MV-4-11 (cell line): Measurements from ENCODE around the gene NMU.
A peak's percentile ranks its signal among the peaks of the same experiment; 100 is the strongest.
"Not testable (repeated sequence)": the region's sequence is repeated elsewhere in the genome, so short reads cannot be mapped to it uniquely, and the experiment has no call there.

Source experiments
- DNase-seq: peaks from one replicate; lab custom pipeline; 2025; lab: John Stamatoyannopoulos, UW

The NMU gene

DNA sequence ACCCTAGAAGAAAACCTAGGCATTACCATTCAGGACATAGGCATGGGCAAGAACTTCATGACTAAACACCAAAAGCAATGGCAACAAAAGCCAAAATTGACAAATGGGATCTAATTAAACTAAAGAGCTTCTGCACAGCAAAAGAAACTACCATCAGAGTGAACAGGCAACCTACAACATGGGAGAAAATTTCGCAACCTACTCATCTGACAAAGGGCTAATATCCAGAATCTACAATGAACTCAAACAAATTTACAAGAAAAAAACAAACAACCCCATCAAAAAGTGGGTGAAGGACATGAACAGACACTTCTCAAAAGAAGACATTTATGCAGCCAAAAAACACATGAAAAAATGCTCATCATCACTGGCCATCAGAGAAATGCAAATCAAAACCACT, 12.0 kb downstream of the NMU start:
- not testable (repeated sequence) for DNase-seq

DNA sequence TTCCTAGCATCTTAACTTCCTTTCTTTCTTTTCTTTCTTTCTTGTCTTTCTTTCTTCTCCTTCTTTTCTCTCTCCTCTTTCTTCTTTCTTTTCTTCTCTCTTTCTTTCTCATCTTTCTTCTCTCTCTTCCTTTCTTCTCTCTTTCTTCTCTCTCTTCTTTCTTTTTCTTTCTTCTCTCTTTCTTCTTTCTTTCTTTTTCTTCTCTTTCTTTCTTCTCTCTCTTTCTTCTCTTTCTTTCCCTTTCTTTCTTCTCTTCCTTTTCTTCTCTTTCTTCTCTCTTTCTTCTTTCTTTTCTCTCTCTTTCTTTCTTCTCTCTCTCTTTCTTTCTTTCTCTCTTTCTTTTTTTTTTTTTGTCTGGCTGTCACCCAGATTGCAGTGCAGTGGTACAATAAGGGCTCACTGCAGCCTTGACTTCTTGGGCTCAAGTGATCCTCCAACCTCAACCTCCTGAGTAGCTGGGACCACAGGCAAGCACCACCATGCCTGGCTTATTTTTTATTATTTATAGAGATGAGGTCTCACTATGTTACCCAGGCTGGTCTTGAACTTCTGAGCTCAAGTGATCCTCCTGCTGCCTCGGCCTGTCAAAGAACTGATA, 17.5 kb downstream of the NMU start:
- DNase-seq: no peak

DNA sequence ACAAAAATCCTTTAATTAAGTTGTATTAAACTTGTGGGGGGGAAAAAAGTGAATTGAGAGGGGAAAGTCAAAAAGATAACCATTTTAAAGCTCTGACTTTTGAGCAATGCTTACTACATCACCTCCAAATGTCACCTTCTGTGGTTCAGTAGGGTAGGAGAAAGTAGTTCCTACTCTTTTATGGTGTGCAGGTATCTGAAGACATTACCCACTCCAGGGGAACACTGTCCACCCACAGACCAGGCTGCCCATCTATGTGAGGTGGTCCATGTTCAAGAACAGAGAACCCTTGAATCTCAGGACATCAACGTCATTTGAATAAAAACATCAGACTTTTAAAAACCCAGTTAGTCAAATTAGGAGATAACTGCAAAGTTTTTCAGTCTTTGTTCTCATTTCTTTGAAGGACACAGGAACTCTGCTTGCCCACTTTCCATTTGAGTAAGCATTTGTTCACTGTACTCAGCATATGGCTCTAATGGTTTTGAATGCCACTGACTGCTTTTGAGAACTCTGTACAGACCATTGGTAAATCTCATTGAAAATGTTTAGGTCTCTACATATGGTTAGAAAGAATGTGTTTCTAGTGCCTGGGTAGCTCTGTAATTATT, 18.4 kb downstream of the NMU start:
- DNase-seq: no peak

DNA sequence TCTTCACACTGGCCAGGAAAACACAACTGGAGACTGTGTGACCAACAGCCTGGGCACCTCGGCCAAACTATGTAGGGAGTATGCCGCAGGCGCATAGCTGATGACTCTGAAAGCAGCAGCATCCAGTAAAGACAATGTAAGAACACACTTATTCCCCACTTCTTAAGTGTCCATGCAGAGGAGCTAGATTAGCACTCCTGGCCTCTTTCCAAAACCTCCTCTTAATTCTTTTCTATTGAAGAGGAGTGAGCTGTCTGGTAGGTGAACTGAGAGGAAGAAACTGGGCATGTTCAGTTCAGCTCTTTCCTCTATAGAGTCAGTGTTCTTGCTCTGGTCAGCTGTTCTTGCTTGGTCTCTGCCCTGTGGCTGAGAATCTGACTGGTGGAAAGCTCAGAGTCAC, 21.1 kb downstream of the NMU start:
- DNase-seq: no peak

DNA sequence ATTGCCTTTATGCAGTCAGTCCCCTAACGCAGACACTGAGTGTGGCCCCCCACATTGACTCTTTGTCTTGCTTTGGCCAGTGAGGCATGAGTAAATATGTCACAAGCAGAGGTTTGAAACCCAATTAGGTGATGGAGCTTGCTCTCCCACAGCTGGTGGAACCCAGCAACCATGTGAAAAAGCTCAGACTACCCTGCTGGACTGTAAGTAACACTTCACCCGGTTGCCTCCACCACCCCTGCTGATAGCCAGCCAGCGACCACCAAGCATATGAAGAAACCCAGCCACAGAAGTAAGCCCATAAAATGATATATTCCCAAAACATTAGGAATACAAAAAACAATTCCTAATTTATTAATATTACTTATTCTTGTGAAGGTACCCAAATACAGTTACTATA, 22.5 kb downstream of the NMU start:
- no peak for DNase-seq

DNA sequence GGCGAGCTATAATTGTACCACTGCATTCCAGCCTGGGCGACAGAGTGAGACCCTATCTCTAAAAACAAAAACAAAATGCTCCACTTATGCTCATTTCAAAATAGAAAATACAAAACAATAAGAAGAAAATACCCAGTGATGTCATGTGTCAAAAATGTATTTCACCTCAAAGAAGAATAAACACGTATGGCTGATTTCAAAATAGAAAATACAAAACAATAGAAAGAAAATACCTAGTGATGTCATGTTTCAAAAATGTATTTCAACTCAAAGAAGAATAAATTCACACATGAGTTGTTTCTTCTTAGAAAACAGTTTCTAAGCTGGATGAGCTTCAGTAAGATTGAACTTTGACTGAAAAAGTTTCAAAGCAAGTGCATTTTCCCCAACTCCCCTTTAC, 23.8 kb downstream of the NMU start:
- no peak for DNase-seq

DNA sequence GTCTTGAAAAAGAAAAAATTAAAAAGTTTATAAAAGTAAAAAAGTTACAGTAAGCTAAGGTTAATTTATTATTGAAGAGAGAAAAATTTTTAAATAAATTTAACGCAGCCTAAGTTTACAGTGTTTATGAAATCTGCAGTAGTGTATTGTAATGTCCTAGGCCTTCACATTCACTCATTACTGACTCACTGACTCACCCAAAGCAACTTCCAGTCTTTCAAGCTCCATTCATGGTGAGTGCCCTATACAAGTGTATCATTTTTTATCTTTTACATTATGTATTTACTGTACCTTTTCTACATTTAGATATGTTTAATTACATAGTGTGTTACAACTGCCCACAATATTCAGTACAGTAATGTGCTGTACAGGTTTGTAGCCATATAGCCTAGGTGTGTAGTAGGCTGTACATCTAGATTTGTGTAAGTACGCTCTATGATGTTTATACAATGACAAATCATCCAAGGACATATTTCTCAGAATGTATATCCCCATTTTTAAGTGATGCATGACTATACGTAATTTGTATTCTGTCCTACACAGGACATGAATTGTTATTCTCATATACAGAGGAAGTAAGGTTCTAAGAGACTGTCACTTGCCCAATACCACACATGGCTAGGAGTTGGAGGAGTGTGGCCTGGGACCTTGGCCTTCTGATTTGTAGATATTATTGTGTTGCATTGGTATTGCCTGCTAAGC, 24.6 kb downstream of the NMU start:
- no peak for DNase-seq

DNA sequence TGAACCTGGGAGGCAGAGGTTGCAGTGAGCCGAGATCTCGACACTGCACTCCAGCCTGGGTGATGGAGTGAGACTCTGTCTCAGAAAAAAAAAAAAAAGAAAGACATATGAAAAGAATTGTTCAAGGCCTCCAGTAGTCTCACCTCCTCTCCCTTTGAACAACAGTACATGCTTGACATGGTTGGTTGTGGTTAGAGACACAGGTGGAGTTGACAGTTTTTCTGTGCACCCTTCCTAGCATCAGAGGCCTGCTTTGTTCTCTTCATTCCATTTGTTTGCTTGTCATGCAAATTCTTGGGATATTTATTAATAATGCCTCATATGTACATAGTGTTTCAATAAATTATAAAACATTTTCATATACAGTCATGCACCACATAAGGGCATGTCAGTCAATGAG, 25.7 kb downstream of the NMU start:
- DNase-seq: no peak

DNA sequence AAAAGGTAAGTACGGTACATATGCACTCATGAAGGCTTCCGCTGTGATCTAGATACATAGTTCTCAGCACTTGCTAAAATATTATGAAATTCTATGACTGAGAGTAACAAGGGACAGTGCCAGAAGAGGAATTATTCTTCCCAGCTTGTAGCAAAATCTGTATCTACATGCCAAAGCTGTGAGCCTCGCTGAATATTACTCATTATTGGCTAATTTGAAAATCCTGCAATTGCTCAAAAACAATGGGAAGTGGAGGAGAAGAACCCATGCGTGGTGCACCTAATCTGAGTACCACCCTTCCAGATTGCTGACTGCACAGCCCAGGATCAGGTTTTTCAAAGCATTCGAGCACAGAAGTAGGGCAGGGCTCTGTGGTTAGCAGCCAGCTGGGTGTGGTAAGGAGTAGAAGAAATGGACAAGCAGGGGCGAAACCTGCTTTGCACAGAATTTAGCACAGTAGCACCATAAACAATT, 26.7 kb downstream of the NMU start:
- no peak for DNase-seq

DNA sequence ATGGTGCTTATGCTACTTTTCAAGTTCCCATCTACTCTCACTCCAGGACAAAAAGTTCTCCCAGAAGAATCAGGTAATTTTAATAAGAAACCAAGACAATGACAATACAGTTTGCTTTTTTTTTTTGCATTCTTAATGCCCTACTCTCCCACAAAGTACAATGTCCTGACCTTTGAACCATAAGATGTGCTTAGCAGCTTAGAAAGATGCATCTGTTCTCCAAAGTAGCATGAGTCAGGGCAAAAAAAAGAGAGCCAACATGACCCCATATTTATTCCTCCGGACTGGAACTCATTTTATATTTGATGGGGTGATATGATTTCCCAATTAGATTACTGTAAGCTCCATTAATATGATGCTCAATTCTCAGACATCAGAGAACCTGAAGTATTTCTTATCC, 27.5 kb downstream of the NMU start:
- DNase-seq: no peak

DNA sequence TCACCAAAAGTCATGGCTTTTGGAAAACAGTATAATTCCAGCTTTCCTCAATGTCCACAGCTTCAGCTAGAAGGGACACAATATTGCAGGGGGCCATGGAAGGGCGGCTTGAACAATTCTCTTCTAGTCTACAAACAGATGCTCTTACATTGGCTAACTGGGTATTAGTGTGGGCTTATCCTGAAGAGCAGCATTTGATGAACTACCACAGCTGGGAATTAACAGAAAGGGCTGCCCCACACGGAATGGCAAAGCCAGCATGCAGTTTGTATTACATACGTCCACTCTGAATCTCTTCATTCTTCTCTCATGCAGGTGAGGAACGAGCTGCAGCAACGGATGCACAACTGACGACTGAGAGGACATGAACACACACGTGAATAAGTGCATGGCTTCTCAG, 31.1 kb downstream of the NMU start:
- DNase-seq: no peak

DNA sequence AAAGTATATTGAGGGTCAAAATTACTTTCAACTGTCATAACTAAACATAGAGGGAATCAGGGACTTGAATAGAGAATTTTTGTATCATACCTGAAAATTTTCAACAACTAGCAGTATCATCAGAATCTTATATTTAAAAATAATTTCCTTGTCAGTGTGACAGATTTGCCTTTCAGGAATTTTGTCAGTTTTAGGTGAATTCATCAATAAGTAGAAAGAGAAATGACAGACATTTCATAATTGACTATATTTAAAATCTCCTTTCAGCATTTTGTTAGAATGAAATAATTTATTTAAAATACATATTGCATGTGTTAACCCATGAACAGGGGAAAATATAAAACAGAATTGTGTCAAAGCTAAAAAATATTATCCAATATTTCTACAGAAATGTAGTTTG, 35.5 kb downstream of the NMU start:
- DNase-seq: no peak

DNA sequence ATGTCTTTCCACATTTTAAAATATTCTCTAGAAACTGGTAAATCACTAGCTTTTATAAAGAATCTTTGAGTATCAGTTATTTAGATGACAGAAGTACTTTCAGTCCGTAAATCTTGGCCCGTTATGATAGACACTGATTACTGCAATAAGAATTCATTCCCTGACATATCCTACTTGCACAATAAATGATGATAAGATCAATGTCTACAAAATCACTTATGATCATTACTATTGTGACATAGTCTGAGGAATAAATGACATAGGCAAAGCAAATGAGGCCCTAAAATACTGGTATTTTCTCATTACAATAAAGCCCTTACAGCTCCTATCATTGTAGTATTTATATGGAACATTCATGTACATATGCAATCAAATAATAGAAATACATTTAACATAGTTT, 37.5 kb downstream of the NMU start:
- DNase-seq: no peak

DNA sequence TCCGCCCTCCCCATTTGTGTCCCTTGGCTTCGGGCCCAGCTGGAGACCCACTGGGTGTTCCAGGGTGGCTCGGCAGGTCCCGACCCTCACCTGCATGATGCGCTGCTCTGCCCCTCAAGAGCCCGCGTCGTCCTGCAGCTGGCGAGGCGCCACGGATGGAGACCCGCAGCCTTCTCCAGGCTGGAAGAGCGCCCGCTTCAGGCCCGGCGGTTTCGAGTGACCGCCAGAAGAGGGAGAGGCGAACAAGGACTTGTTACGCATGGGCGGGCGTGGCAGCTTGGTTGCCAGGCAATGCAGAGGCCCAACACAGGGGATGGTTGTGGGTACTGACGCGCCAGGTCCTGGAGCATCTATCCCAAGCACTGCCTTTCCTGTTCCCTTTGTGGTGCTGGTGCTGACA, 44.1 kb downstream of the NMU start, which contains the start of gene PDCL2:
TSS of gene PDCL2 (minus strand) at position 232 of the 400 bp plus-strand sequence. CDS start at position 96, 136 bp downstream.
- DNase-seq: no peak

DNA sequence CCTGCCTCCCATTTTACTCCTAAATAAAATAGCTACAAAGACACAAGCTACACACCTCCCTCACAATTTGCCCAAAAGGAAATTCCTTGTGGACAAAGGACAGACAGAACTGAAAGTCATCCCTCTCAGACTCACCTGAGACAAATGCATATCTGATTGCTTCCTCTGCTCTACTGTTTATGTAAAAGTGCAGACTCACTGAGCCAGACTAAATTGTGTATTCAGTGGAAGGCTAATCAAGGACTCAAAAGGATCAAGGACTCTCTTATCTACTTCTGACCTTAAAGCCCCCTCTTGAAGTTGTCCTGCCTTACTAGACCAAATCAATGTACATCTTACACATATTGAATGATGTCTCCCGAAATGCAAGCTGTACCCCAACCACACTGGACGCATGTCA, 47.9 kb downstream of the NMU start:
- DNase-seq: no peak

DNA sequence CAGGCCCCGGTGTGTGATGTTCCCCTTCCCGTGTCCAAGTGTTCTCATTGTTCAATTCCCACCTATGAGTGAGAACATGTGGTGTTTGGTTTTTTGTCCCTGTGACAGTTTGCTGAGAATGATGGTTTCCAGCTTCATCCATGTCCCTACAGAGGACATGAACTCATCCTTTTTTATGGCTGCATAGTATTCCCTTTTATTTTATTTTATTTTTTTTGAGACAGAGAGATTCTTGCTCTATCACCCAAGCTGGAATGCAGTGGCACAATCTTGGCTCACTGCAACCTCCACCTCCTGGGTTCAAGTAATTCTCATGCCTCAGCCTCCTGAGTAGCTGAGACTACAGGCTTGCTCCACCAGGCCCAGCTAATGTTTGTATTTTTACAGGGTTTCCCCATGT, 53.3 kb downstream of the NMU start:
- not testable (repeated sequence) for DNase-seq

DNA sequence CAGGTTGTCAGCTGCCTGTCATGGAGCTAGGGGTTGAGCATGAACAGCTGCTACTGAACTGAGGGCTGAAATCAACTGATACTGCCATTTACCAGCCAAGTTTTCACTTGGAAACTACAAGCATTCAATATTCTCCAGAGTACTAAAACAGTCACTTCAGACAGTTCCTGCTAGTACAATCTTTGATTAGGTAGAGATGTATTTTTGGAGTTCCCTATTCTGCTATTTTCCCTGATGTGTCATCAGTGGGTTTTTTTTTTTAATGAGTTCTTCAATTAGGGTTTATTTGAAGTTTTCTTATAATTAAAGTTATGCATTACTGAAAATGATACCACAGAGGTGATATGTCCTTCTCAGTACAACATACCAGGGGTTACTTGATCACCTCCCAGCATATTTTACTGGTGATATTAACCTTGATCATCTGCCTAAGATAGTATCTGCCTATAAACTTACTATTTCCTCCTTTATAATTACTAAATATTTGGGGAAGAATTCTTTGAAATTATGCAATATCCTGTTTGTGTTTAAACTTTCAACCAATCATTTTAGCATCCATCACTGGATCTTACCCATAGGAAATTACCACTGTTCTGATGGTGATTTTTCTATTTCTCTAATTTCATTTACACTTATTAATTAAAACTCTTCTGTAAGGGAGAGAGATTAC, 57.6 kb downstream of the NMU start:
- DNase-seq: no peak

DNA sequence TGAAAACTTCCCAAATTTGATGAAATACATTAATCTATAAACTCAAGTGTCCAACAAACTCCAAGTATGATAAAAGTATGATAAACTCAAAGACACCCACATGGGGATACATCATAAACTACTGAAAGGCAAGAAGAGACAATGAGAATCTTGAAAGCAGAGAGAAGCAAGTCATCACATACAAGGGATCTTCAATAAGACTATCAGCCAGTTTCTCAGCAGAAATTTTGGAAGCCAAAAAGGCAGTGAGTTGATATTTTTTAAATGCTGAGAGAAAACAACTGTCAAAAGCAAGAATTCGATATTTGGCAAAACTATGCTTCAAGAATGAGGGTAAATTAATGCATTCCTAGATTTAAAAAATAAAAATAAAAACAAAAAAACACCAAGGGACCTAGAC, 60.6 kb downstream of the NMU start:
- no peak for DNase-seq

DNA sequence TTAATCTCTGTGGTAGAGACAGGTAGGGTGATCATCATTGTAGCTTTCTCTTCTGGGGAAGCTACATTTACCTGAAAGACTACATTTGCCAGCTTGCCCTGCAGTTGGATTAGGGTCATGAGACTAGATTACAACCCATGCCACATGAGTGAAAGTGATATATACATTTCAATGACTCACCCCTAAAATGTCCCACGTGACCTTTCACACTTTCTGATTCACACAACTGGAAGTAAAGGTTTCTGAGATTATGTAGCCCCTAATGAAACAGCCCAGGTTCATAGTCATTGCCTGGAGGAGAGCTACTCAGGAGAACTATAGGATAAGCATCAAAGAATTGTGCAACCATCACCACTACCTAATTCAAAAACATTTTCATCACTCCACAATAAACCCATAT, 61.8 kb downstream of the NMU start:
- no peak for DNase-seq

DNA sequence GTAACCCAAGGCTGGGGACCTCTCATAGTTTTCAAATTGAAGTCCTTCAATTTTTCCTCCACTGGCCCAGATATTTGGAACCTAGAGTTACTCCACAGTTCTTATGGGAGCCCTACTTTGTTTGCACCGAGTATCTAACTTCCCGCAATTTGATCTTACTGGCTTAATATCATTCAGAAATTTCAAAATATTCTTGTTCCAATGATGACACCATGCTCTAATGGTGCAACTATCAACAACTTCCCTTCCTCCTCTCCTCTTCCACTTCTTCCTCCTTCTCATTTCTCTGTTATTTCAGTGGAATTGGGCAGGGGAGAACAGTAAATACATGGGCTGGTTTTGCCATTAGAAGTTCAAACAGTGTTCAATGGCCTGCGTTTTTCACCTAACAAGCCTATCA, 64.3 kb downstream of the NMU start:
- DNase-seq: no peak

DNA sequence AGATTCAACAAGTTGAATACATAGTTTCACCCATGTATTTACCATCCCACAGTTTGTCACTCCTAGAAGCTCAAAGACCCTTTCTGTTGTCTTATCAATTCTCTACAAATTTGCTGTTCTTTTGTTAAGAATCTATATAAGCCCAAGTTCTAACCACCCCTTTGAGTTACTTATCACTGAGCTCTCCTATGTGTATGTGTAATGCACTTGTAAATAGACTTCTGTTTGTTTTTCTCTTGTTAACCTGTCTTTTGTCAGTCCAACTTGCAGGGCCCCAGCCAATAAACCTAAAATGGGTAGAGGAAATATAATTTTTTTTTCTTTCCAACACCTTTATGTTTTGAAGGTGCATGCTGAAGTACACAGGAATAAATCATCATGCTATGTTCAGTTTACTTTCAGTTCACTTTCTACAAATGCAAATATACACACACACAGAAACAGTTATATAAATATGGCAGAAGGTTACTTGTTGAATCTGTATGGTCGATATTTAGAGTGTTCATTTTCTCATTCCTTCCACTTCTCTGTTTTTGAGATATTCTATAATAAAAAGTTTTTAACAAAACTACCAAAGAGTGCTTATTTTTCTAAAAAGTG, 67.1 kb downstream of the NMU start:
- DNase-seq: no peak

DNA sequence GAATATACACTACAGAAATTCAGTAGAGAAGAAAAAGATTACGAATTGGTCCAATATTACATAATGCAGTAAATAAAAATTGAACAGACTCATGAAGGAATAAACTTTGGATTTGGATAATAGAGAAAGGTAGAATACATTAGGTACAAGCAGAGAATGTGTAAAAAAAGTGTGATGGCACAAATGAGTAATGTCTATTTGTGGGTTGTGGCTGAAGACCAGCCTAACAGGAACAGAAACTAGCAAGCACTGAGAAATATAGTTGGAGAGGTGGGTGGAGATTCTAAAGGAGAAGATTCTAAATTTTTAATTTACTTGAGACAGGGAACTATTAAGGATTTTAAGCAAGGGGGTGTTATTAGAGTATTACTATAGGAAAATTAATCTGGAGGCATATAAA, 74.2 kb downstream of the NMU start:
- DNase-seq: peak; percentile 86

DNA sequence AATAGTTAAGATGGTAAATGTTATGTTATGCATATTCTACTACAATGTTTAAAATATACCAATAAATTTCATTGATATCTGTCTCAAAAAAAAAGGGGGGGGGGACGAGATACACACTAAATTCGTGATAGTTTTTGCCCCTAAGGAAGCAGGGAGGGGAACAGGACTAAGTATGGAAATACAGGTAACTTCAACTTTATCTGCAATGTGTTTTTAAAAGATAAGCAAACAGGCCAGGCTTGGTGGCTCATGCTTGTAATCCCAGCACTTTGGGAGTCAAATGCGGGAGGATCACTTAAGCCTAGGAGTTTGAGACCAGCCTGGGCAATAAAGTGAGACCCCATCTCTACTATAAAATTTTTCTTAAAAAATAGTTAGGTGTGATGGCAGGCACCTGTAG, 76.0 kb downstream of the NMU start:
- no peak for DNase-seq
